NCI-H146 treated with DMSO at 0.1 percent for 48 hours (cell line): ENCODE results near the gene PLEKHS1.

Source experiments
- DNase-seq: peaks from one replicate; lab custom pipeline; 2025; ENCODE audit not compliant: unreplicated experiment; lab: John Stamatoyannopoulos, UW

Gene PLEKHS1

GRCh38 chr10:113751181-113751732 is at the start of gene PLEKHS1:
PLEKHS1 (plus strand) TSS chr10:113751682; CDS start chr10:113755278, 3,596 bp downstream.
- no peak for DNase-seq

- peak; percentile 26 for DNase-seq
These were observed 46.7 kb upstream of the PLEKHS1 start for GRCh38 chr10:113704637-113705343.

GRCh38 chr10:113705344-113705652 is 46.2 kb upstream of the PLEKHS1 start:
- no peak for DNase-seq

- DNase-seq = no peak
These were observed 44.9 kb upstream of the PLEKHS1 start for GRCh38 chr10:113706623-113707022.

- DNase-seq = no peak
These were observed 42.8 kb upstream of the PLEKHS1 start for GRCh38 chr10:113708640-113709039.

- peak; percentile 95 for DNase-seq
These were observed 42.2 kb upstream of the PLEKHS1 start for GRCh38 chr10:113709221-113709838.

GRCh38 chr10:113711142-113711541 is 40.3 kb upstream of the PLEKHS1 start:
- DNase-seq = no peak

- DNase-seq = no peak
These were observed 39.5 kb upstream of the PLEKHS1 start for GRCh38 chr10:113712024-113712423.

GRCh38 chr10:113712755-113713639 is 38.5 kb upstream of the PLEKHS1 start:
- no peak for DNase-seq

GRCh38 chr10:113713640-113713982 is 37.9 kb upstream of the PLEKHS1 start:
- DNase-seq = no peak

- no peak for DNase-seq
These were observed 35.2 kb upstream of the PLEKHS1 start for GRCh38 chr10:113716109-113716910.

- no peak for DNase-seq
These were observed 32.3 kb upstream of the PLEKHS1 start for GRCh38 chr10:113718969-113719822.

- peak; percentile 75 for DNase-seq
These were observed 31.1 kb upstream of the PLEKHS1 start for GRCh38 chr10:113720386-113720785.

- no peak for DNase-seq
These were observed 19.2 kb upstream of the PLEKHS1 start for GRCh38 chr10:113732160-113732881.

- DNase-seq = no peak
These were observed 18.5 kb upstream of the PLEKHS1 start for GRCh38 chr10:113732966-113733365.

GRCh38 chr10:113733635-113734034 is 17.8 kb upstream of the PLEKHS1 start:
- no peak for DNase-seq

- DNase-seq = peak; percentile 75
These were observed 15.6 kb upstream of the PLEKHS1 start for GRCh38 chr10:113735913-113736312.

GRCh38 chr10:113736576-113736975 is 14.9 kb upstream of the PLEKHS1 start:
- no peak for DNase-seq

GRCh38 chr10:113739031-113739430 is 12.5 kb upstream of the PLEKHS1 start:
- DNase-seq = no peak
